ENCODE data around the gene PEDS1. TPM values are rescaled to one million over a fixed set of nuclear protein-coding genes. Genes with fewer than 3 reads are reported as not detected.

The PEDS1 gene
- total and polyA plus RNA-seq, 2 experiments from 2014 or later: 53.9 to 55.7 TPM

DNA sequence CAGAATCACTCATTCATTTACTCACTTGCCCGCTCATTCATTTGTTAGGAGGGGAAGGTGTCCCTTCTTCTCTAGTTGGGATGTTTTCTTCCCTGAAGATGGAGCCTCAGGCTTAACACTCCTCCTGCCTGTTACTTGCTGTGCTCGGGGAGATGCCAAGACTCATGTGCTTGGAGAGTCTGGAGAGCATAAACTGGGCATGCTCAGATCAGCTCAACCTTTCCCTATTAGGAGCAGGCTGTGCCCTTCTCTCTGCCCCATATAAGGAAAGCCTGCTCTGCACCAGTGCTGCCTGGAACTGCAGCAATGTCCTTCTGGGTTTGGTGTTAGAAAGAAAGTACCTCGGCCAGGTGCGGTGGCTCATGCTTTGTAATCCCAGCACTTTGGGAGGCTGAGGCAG lies 22.5 kb downstream of the PEDS1 start:
- no peak for DNase-seq
- no peak for TF ChIP-seq EZH2phosphoT487 (IDR thresholded peaks at IDR 0.05; ENCODE audit: insufficient read depth, low read depth)
- no peak for TF ChIP-seq EZH2 (IDR thresholded peaks at IDR 0.05; ENCODE audit: insufficient read depth, poor library complexity, severe bottlenecking)
- H3K4me3 ChIP-seq: no peak overlapping the region
- peaks cover 60% of the 10 kb centered on the region for H3K79me2 ChIP-seq (ENCODE audit: insufficient read depth)
- no peaks in the 10 kb centered on the region for H3K9me2 ChIP-seq (ENCODE audit: insufficient read depth)
- 87 to 94% methylated on average over 4 of the region's 4 CpGs for WGBS, 2 experiments (ENCODE audit: low coverage in 1 of 2, low lambda C conversion rate in 2 of 2, missing lambda C conversion rate in 2 of 2)
- H4K20me1 ChIP-seq (ENCODE audit: insufficient read depth): peaks cover 6% of the 10 kb centered on the region; the same call in 1 of the 2 replicates
- in situ Hi-C loops (cut with MboI): no loop called here
- H2AFZ ChIP-seq: no peak overlapping the region
- no peak overlapping the region for H3K9ac ChIP-seq
- no peak overlapping the region for H3K4me2 ChIP-seq (ENCODE audit: unreplicated experiment)
- H3K36me3 ChIP-seq (ENCODE audit: low read depth): peaks cover 23% of the 10 kb centered on the region
- H3K27me3 ChIP-seq (replicated peaks; ENCODE audit: insufficient read depth): no peaks in the 10 kb centered on the region
- H3K27ac ChIP-seq: no peak overlapping the region
- peaks cover 8% of the 10 kb centered on the region for H3K4me1 ChIP-seq (ENCODE audit: insufficient read depth)
- H3K9me3 ChIP-seq (ENCODE audit: low read depth): no peaks in the 10 kb centered on the region
- peaks cover 15% of the 10 kb centered on the region; the same call in 1 of the 2 replicates for H3F3A ChIP-seq (ENCODE audit: insufficient read depth)

DNA sequence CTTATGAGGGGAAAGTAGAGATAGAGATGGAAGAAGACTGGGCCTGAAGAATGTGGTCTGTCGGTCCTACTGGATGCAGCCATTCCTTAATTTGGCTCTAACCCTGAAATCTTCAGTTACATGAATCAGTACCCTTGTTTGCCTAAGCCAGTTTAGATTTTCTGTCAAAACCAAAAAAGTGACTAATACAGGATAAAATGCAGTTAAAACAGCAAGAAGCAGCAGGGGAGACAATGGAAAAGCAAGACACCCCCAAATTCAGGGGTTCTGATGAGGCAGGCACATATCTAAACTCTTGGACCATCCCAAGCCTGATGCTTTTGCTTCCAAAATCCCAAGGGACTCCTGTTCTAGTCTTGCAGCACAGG lies 23.2 kb downstream of the PEDS1 start:
- peaks cover 6% of the 10 kb centered on the region; the same call in 1 of the 2 replicates for H4K20me1 ChIP-seq (ENCODE audit: insufficient read depth)
- peaks cover 54% of the 10 kb centered on the region for H3K79me2 ChIP-seq (ENCODE audit: insufficient read depth)
- H3K4me2 ChIP-seq (ENCODE audit: unreplicated experiment): no peak overlapping the region
- in situ Hi-C loops (cut with MboI): no loop called here
- no peaks in the 10 kb centered on the region for H3K9me2 ChIP-seq (ENCODE audit: insufficient read depth)
- DNase-seq: peak; percentile 38
- H3K4me1 ChIP-seq (ENCODE audit: insufficient read depth): peaks cover 8% of the 10 kb centered on the region
- peaks cover 24% of the 10 kb centered on the region; the same call in 1 of the 2 replicates for H3K36me3 ChIP-seq (ENCODE audit: low read depth)
- H3K27ac ChIP-seq: no peak overlapping the region
- no peaks in the 10 kb centered on the region for H3K9me3 ChIP-seq (ENCODE audit: low read depth)
- TF ChIP-seq EZH2phosphoT487 (IDR thresholded peaks at IDR 0.05; ENCODE audit: insufficient read depth, low read depth) (no peak), EZH2 (IDR thresholded peaks at IDR 0.05; ENCODE audit: insufficient read depth, poor library complexity, severe bottlenecking) (no peak)
- peaks cover 15% of the 10 kb centered on the region; the same call in 1 of the 2 replicates for H3F3A ChIP-seq (ENCODE audit: insufficient read depth)
- no peak overlapping the region for H3K4me3 ChIP-seq
- H3K27me3 ChIP-seq (replicated peaks; ENCODE audit: insufficient read depth): no peaks in the 10 kb centered on the region
- 86 to 88% methylated on average over 1 of the region's 1 CpG for WGBS, 2 experiments (ENCODE audit: low coverage in 1 of 2, low lambda C conversion rate in 2 of 2, missing lambda C conversion rate in 2 of 2)
- H3K9ac ChIP-seq: no peak overlapping the region
- no peak overlapping the region for H2AFZ ChIP-seq

DNA sequence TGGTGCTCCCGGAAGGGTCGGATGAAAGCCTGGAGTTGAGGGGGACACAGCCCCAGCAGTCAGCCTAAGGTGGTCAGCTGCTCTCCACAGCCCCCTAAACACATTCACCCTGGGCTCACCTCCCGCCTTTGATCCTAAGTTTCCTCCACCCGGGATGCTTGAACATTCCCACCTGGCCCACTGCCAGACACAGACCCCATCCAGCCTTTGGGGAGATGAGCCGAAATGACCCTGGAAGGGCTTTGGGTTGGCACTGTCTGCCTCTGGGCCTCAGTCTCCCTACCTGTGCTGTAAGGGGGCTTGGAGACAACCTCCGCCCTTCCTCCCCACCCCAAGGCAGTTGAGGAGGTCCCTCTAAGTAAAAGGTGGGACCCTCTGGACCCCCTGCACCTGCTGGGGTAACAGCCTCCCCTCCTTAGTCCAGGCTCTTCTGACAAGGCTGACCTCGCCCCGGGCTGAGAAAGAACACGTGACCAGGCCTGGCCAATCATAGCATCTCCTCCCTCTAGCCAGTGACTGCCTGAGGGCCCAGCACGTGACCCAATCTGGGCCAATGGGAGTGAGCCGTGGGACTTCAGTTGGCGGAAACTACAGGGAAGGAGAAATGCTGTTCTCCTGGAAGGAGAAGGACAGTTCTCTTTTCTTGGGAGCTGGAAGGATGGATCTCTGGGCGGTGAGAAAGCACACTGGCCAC lies 23.7 kb downstream of the PEDS1 start:
- H3K9ac ChIP-seq: no peak overlapping the region
- 87 to 91% methylated on average over 13 of the region's 13 CpGs for WGBS, 2 experiments (ENCODE audit: low coverage in 1 of 2, low lambda C conversion rate in 2 of 2, missing lambda C conversion rate in 2 of 2)
- peaks cover 24% of the 10 kb centered on the region; the same call in 1 of the 2 replicates for H3K36me3 ChIP-seq (ENCODE audit: low read depth)
- H3K79me2 ChIP-seq (ENCODE audit: insufficient read depth): peaks cover 49% of the 10 kb centered on the region
- no peak overlapping the region for H3K4me2 ChIP-seq (ENCODE audit: unreplicated experiment)
- H3K4me1 ChIP-seq (ENCODE audit: insufficient read depth): peaks cover 8% of the 10 kb centered on the region
- H3K27me3 ChIP-seq (replicated peaks; ENCODE audit: insufficient read depth): no peaks in the 10 kb centered on the region
- no peaks in the 10 kb centered on the region for H3K9me2 ChIP-seq (ENCODE audit: insufficient read depth)
- H3K9me3 ChIP-seq (ENCODE audit: low read depth): no peaks in the 10 kb centered on the region
- peaks cover 6% of the 10 kb centered on the region; the same call in 1 of the 2 replicates for H4K20me1 ChIP-seq (ENCODE audit: insufficient read depth)
- no peak for TF ChIP-seq EZH2 (IDR thresholded peaks at IDR 0.05; ENCODE audit: insufficient read depth, poor library complexity, severe bottlenecking)
- no peak for TF ChIP-seq EZH2phosphoT487 (IDR thresholded peaks at IDR 0.05; ENCODE audit: insufficient read depth, low read depth)
- H3F3A ChIP-seq (ENCODE audit: insufficient read depth): peaks cover 15% of the 10 kb centered on the region; the same call in 1 of the 2 replicates
- in situ Hi-C loops (cut with MboI): no loop called here
- no peak overlapping the region for H3K27ac ChIP-seq
- no peak overlapping the region for H2AFZ ChIP-seq
- peak; percentile 46 for DNase-seq
- no peak overlapping the region for H3K4me3 ChIP-seq

DNA sequence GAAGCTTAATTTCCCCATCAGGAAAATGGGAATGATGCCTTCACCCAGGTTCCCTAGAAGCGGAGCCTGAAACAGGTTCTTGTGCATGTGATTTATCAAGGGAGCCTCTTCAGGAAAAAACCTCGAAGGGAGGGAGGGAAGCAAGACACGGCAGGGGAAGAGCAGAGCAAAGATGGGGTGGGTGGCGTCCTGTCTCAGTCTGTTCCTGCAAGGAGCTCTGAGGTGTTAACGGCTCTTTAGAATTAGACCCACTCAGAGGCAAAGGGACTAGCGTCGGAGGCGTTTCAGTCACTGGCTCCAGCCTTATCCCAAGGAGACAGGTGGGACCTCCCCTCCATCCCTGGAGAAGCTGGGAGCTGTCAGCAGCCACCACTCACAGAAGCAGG lies 25.0 kb downstream of the PEDS1 start:
- no peak for TF ChIP-seq EZH2 (IDR thresholded peaks at IDR 0.05; ENCODE audit: insufficient read depth, poor library complexity, severe bottlenecking)
- TF ChIP-seq EZH2phosphoT487 (IDR thresholded peaks at IDR 0.05; ENCODE audit: insufficient read depth, low read depth): no peak
- 90 to 93% methylated on average over 8 of the region's 8 CpGs for WGBS, 2 experiments (ENCODE audit: low coverage in 1 of 2, low lambda C conversion rate in 2 of 2, missing lambda C conversion rate in 2 of 2)
- peaks cover 31% of the 10 kb centered on the region for H3K36me3 ChIP-seq (ENCODE audit: low read depth)

More for the DNA sequence above, 25.0 kb downstream of the PEDS1 start:
- H3K9ac ChIP-seq: no peak overlapping the region
- peaks cover 6% of the 10 kb centered on the region; the same call in 1 of the 2 replicates for H4K20me1 ChIP-seq (ENCODE audit: insufficient read depth)
- H3K27ac ChIP-seq: no peak overlapping the region
- no peak overlapping the region for H3K4me3 ChIP-seq
- no peaks in the 10 kb centered on the region for H3K9me2 ChIP-seq (ENCODE audit: insufficient read depth)
- no peak for DNase-seq
- no peaks in the 10 kb centered on the region for H3K9me3 ChIP-seq (ENCODE audit: low read depth)
- H3F3A ChIP-seq (ENCODE audit: insufficient read depth): peaks cover 19% of the 10 kb centered on the region; the same call in 1 of the 2 replicates
- no peaks in the 10 kb centered on the region for H3K27me3 ChIP-seq (replicated peaks; ENCODE audit: insufficient read depth)
- H2AFZ ChIP-seq: no peak overlapping the region
- in situ Hi-C loops (cut with MboI): no loop called here
- peaks cover 36% of the 10 kb centered on the region for H3K79me2 ChIP-seq (ENCODE audit: insufficient read depth)
- H3K4me1 ChIP-seq (ENCODE audit: insufficient read depth): peaks cover 8% of the 10 kb centered on the region
- no peak overlapping the region for H3K4me2 ChIP-seq (ENCODE audit: unreplicated experiment)
